H1 (cell line): ENCODE measurements around the gene ADGRL2. TPM values are rescaled to one million over a fixed set of nuclear protein-coding genes. Genes with fewer than 3 reads are reported as not detected.

Source experiments
- CTCF ChIA-PET: fragments of 300-600 bp; sonication (Branson Sonifier 250); formaldehyde crosslinking; loops from one replicate; lab custom pipeline; 2021; ENCODE audit not compliant: partially characterized antibody; lab: Charles Lee
- POLR2A ChIA-PET: fragments of 300-600 bp; sonication (Branson Sonifier 250); formaldehyde crosslinking; loops from one replicate; lab custom pipeline; 2021; ENCODE audit warnings: inconsistent platforms; ENCODE audit not compliant: partially characterized antibody; lab: Charles Lee
- DNase-seq, 2 experiments: peaks; one replicate each; pipeline versions ENCODE4 v3.0.0 to v3.0.0-alpha.2; 2010 to 2022; ENCODE audit warnings: low spot score in 2 of 2, low read depth in 1 of 2, mixed read lengths in 1 of 2
- FAIRE-seq: peaks from 2 replicates; lab custom pipeline; 2011; peaks lifted over from hg19 to GRCh38; lab: Jason Lieb, UNC
- H2AFZ ChIP-seq: 2 replicates; pipeline ENCODE4 v1.8.1; 2012; ENCODE audit warnings: low read length, inconsistent platforms
- H2AK5ac ChIP-seq: 2 replicates; pipeline ENCODE4 v1.6.1; 2013; ENCODE audit warnings: low read depth, low read length
- H2BK120ac ChIP-seq: replicated peaks from 2 replicates; pipeline ENCODE3; 2013; ENCODE audit warnings: low read depth, low read length, inconsistent platforms
- H2BK12ac ChIP-seq: 2 replicates; pipeline ENCODE4 v1.6.1; 2013; ENCODE audit warnings: low read depth, low read length
- H2BK15ac ChIP-seq: 2 replicates; pipeline ENCODE4 v1.6.1; 2013; ENCODE audit warnings: low read length
- H2BK20ac ChIP-seq: 2 replicates; pipeline ENCODE4 v1.6.1; 2013; ENCODE audit warnings: low read length
- H2BK5ac ChIP-seq: 2 replicates; pipeline ENCODE4 v1.6.1; 2013; ENCODE audit warnings: low read depth, low read length
- H3K14ac ChIP-seq: 2 replicates; pipeline ENCODE4 v1.6.1; 2013; ENCODE audit warnings: inconsistent platforms; ENCODE audit not compliant: insufficient read length
- H3K18ac ChIP-seq: 2 replicates; pipeline ENCODE4 v1.6.1; 2013; ENCODE audit warnings: low read length; ENCODE audit errors: extremely low read depth
- H3K23ac ChIP-seq: 2 replicates; pipeline ENCODE4 v1.6.1; 2013; ENCODE audit warnings: inconsistent platforms; ENCODE audit not compliant: insufficient read length
- H3K23me2 ChIP-seq: 2 replicates; pipeline ENCODE4 v1.6.1; 2013; ENCODE audit warnings: low read depth, low read length
- H3K27ac ChIP-seq: 2 replicates; pipeline ENCODE4 v1.6.1; 2011; ENCODE audit warnings: low read depth, low read length, inconsistent platforms
- H3K27me3 ChIP-seq, 4 experiments: replicated peaks in 1 of 4; 1 replicate in 1 of 4; 2 replicates in 3 of 4; pipeline versions ENCODE4 v1.6.1 to v1.8.1; 2011 to 2013; ENCODE audit warnings: low read length in 3 of 4, mild to moderate bottlenecking in 3 of 4, inconsistent platforms in 2 of 4, mixed read lengths in 2 of 4, moderate library complexity in 1 of 4; ENCODE audit not compliant: control insufficient read depth in 3 of 4, insufficient read depth in 3 of 4; ENCODE audit errors: extremely low read depth in 1 of 4
- H3K36me3 ChIP-seq, 4 experiments: 2 replicates each; pipeline versions ENCODE4 v1.6.1 to v1.8.1; 2011 to 2013; ENCODE audit warnings: mild to moderate bottlenecking in 4 of 4, low read length in 3 of 4, moderate library complexity in 2 of 4, control low read depth in 1 of 4, inconsistent platforms in 1 of 4; ENCODE audit not compliant: insufficient read depth in 4 of 4, control insufficient read depth in 2 of 4
- H3K4ac ChIP-seq: replicated peaks from 2 replicates; pipeline ENCODE3; 2013; ENCODE audit warnings: low read length, low read depth, mixed read lengths, inconsistent platforms; ENCODE audit not compliant: insufficient read length
- H3K4me1 ChIP-seq, 4 experiments: replicated peaks in 1 of 4; 1 replicate in 1 of 4; 2 replicates in 3 of 4; pipeline versions ENCODE4 v1.6.1 to v1.8.1; 2011 to 2013; ENCODE audit warnings: low read length in 3 of 4, inconsistent platforms in 2 of 4, mixed read lengths in 1 of 4; ENCODE audit not compliant: insufficient read depth in 4 of 4, control insufficient read depth in 3 of 4
- H3K4me2 ChIP-seq, 2 experiments: 2 replicates each; pipeline versions ENCODE4 v1.6.1 to v1.8.1; 2011 to 2013; ENCODE audit warnings: low read depth in 2 of 2, low read length in 2 of 2, control low read depth in 1 of 2, inconsistent platforms in 1 of 2, mild to moderate bottlenecking in 1 of 2; ENCODE audit not compliant: insufficient read depth in 1 of 2
- H3K4me3 ChIP-seq, 4 experiments: fragments of 200-600, 300-600 bp in 1 of 4; sonication (generic), shearing (Covaris generic), sonication (Bioruptor Twin) in 1 of 4; 2 replicates each; pipeline versions ENCODE4 v1.5.1 to v1.8.1; 2011 to 2016; ENCODE audit warnings: low read length in 4 of 4, low read depth in 3 of 4, control low read depth in 2 of 4, inconsistent platforms in 2 of 4, mild to moderate bottlenecking in 2 of 4, mixed read lengths in 1 of 4, moderate library complexity in 1 of 4; ENCODE audit not compliant: insufficient read depth in 2 of 4; ENCODE audit errors: extremely low read depth in 1 of 4
- H3K56ac ChIP-seq: replicated peaks from 2 replicates; pipeline ENCODE3; 2013; ENCODE audit warnings: low read depth, mild to moderate bottlenecking, mixed read lengths, low read length, inconsistent platforms; ENCODE audit not compliant: insufficient read length
- H3K79me1 ChIP-seq: 2 replicates; pipeline ENCODE4 v1.6.1; 2013; ENCODE audit warnings: low read depth, low read length, control low read depth
- H3K79me2 ChIP-seq, 2 experiments: 2 replicates each; pipeline versions ENCODE4 v1.6.1 to v1.8.1; 2012 to 2013; ENCODE audit warnings: low read length in 2 of 2, mild to moderate bottlenecking in 2 of 2, inconsistent platforms in 1 of 2; ENCODE audit not compliant: insufficient read depth in 2 of 2, control insufficient read depth in 1 of 2
- H3K9ac ChIP-seq, 4 experiments: replicated peaks in 1 of 4; 1 replicate in 1 of 4; 2 replicates in 3 of 4; pipeline versions ENCODE4 v1.6.1 to v1.8.1; 2011 to 2013; ENCODE audit warnings: low read depth in 3 of 4, low read length in 3 of 4, control low read depth in 2 of 4, mild to moderate bottlenecking in 2 of 4, moderate library complexity in 2 of 4, inconsistent platforms in 1 of 4; ENCODE audit errors: extremely low read depth in 1 of 4
- H3K9me3 ChIP-seq, 2 experiments: 2 replicates each; pipeline versions ENCODE4 v1.6.1 to v1.8.1; 2012 to 2013; ENCODE audit warnings: mild to moderate bottlenecking in 2 of 2, moderate library complexity in 2 of 2, control low read depth in 1 of 2, inconsistent platforms in 1 of 2, low read depth in 1 of 2, low read length in 1 of 2, mixed read lengths in 1 of 2; ENCODE audit not compliant: insufficient read depth in 2 of 2
- H4K20me1 ChIP-seq, 2 experiments: replicated peaks in 1 of 2; 2 replicates each; pipeline versions ENCODE3 to v1.8.1; 2011 to 2013; ENCODE audit warnings: inconsistent platforms in 2 of 2, low read length in 2 of 2, mild to moderate bottlenecking in 1 of 2; ENCODE audit not compliant: insufficient read depth in 2 of 2, control insufficient read depth in 1 of 2
- H4K5ac ChIP-seq: 2 replicates; pipeline ENCODE4 v1.6.1; 2013; ENCODE audit warnings: low read length, low read depth, mixed read lengths, inconsistent platforms; ENCODE audit not compliant: insufficient read length
- H4K8ac ChIP-seq: 2 replicates; pipeline ENCODE4 v1.8.0; 2013; ENCODE audit warnings: mild to moderate bottlenecking, moderate library complexity, low read length, inconsistent platforms; ENCODE audit not compliant: insufficient read depth; ENCODE audit errors: extremely low read depth
- H4K91ac ChIP-seq: replicated peaks from 2 replicates; pipeline ENCODE3; 2013; ENCODE audit warnings: low read length, mixed read lengths, inconsistent platforms; ENCODE audit not compliant: insufficient read length
- ATF3 ChIP-seq: IDR thresholded peaks from 2 replicates; pipeline ENCODE4 v1.6.1; 2011; ENCODE audit warnings: low read depth, mild to moderate bottlenecking, low read length; ENCODE audit not compliant: insufficient read depth
- CHD1 ChIP-seq: IDR thresholded peaks from 2 replicates; pipeline ENCODE4 v1.6.1; 2012; ENCODE audit warnings: low read depth, low read length, improper control_type of control experiment
- KDM1A ChIP-seq: fragments of 200-600, 300-600 bp; sonication (generic); IDR thresholded peaks from 2 replicates; pipeline ENCODE4 v1.7.1; 2016; ENCODE audit warnings: mild to moderate bottlenecking, low read length, borderline replicate concordance
- MAX ChIP-seq: IDR thresholded peaks from 2 replicates; pipeline ENCODE4 v1.6.1; 2012; ENCODE audit warnings: inconsistent platforms
- SRF ChIP-seq: IDR thresholded peaks from 2 replicates; pipeline ENCODE4 v1.6.1; 2011; ENCODE audit warnings: mild to moderate bottlenecking, low read depth, low read length, moderate library complexity
- YY1 ChIP-seq: IDR thresholded peaks from 2 replicates; pipeline ENCODE4 v1.6.1; 2011; ENCODE audit warnings: low read depth, mild to moderate bottlenecking, low read length
- WGBS, 2 experiments: shearing (Covaris generic) in 1 of 2; methylation state at CpG; one replicate each; pipeline versions ENCODE4 v1.1.6 to v1.1.7; 2013 to 2015; ENCODE audit warnings: low lambda C conversion rate in 2 of 2, mixed read lengths in 2 of 2, inconsistent platforms in 1 of 2, low coverage in 1 of 2, missing lambda C conversion rate in 1 of 2; ENCODE audit not compliant: insufficient replicate concordance in 2 of 2, insufficient coverage in 1 of 2, insufficient read length in 1 of 2; ENCODE audit errors: extremely low coverage in 1 of 2, missing lambda C conversion rate in 1 of 2; 5-methylcytosine and 5-hydroxymethylcytosine counted together
- polyA plus RNA-seq, 7 experiments: library from polyadenylated mRNA; depleted of rRNA in 3 of 7; stranded (reverse) in 5 of 7; unstranded in 2 of 7; fragments of >200 nt in 5 of 7; fragments of 200-250 nt in 2 of 7; gene quantifications; 1 replicate in 5 of 7; 2 replicates in 1 of 7; 4 replicates in 1 of 7; pipeline versions ENCODE4 v1.2.1 to v1.2.3, GENCODE V29; 2011 to 2013; ENCODE audit warnings: missing spikeins in 2 of 7, mixed read lengths in 2 of 7
- total RNA-seq: library from RNA; stranded (reverse); fragmentation: NEBNext Ultra II Directional; extraction: Animal tissue kit (Norgen Biotek cat#: 25700); gene quantifications from 2 replicates; pipeline ENCODE4 v1.2.1, GENCODE V29; 2021

ADGRL2 gene
- total and polyA plus RNA-seq, 2 of the 8 experiments (the other 6 are each of a cell fraction or from before 2014, with no cell fraction given) = 113 to 124 TPM

- Histone ChIP-seq H2AFZ (no peak overlapping the region), H3K56ac (no peak overlapping the region), H2BK120ac (no peak overlapping the region), H3K9me3 (no peaks in the 10 kb centered on the region), H3K36me3 (no peaks in the 10 kb centered on the region), H4K5ac (no peak overlapping the region), H3K79me1 (no peaks in the 10 kb centered on the region), H3K27ac (no peak overlapping the region), H4K8ac (no peak overlapping the region), H2BK5ac (no peak overlapping the region), H2BK15ac (no peak overlapping the region), H3K4ac (no peak overlapping the region), H4K91ac (no peak overlapping the region), H2BK12ac (no peak overlapping the region), H3K4me3 (no peak overlapping the region), H3K14ac (no peak overlapping the region), H3K4me1 (peaks cover 0 to 3% (median 2%) of the 10 kb centered on the region in 4 experiments; a peak in 3 of 7 replicates), H3K4me2 (no peak overlapping the region), H2AK5ac (no peak overlapping the region), H3K79me2 (no peaks in the 10 kb centered on the region), H4K20me1 (no peaks in the 10 kb centered on the region), H3K23me2 (no peaks in the 10 kb centered on the region; the same call in 1 of the 2 replicates), H2BK20ac (no peak overlapping the region), H3K27me3 (no peaks in the 10 kb centered on the region), H3K18ac (no peak overlapping the region), H3K9ac (no peak overlapping the region), H3K23ac (no peak overlapping the region)
- 91% methylated on average over 8 of the region's 8 CpGs; no CpG with 5 or more reads in 1 of the 2 experiments for WGBS, 2 experiments
- TF ChIP-seq SRF (no peak), ATF3 (no peak), CHD1 (no peak), YY1 (no peak), KDM1A (no peak), MAX (no peak)
- no peak for DNase-seq
- ChIA-PET CTCF (interaction anchor here (1.2 to 1.3 kb wide), 2 partner anchors 26 to 343 kb away, joined by 3 read pairs; no protein-coding TSS in a partner anchor), POLR2A (no interaction called here)
- no peak for FAIRE-seq
Observed at GRCh38 chr1:81757398-81758020, 43.2 kb upstream of the ADGRL2 start.
